ENCODE data around the gene DNAI4. TPM values are rescaled to one million over a fixed set of nuclear protein-coding genes. Genes with fewer than 3 reads are reported as not detected.

DNAI4 gene
- total and polyA plus RNA-seq, 2 of the 8 experiments (the other 6 are each of a cell fraction or from before 2014, with no cell fraction given) = 0.32 to 2.1 TPM

GRCh38 chr1:66850989-66851388 lies 73.7 kb downstream of the DNAI4 start (continued):
- TF ChIP-seq KDM1A (IDR thresholded peaks at IDR 0.05; ENCODE audit: borderline replicate concordance, low read length) = no peak

All from H1 (cell line).